ENCODE measurements around the gene KAT2A. TPM values are rescaled to one million over a fixed set of nuclear protein-coding genes. Genes with fewer than 3 reads are reported as not detected.

The KAT2A gene
- total RNA-seq, 1 donor from 2014 or later = 22.6 TPM

GRCh38 chr17:42138749-42139492, 17.8 kb upstream of the KAT2A start:
- ATAC-seq (ENCODE audit: poor library complexity) (peak; percentile 6), DNase-seq (no peak)
- intact Hi-C loops (cut with DNase I) = no loop called here

GRCh38 chr17:42136654-42137051, 15.5 kb upstream of the KAT2A start:
- ATAC-seq (ENCODE audit: poor library complexity) = no peak
- no peak for DNase-seq
- intact Hi-C loops (cut with DNase I) = no loop called here

GRCh38 chr17:42135664-42136653, 14.8 kb upstream of the KAT2A start:
- ATAC-seq (ENCODE audit: poor library complexity) (peak; percentile 83), DNase-seq (peak; percentile 80)
- intact Hi-C loops (cut with DNase I) = no loop called here

- intact Hi-C loops (cut with DNase I) = no loop called here
- ATAC-seq (ENCODE audit: poor library complexity) = no peak
- DNase-seq = no peak
These were observed 14.0 kb upstream of the KAT2A start for GRCh38 chr17:42135151-42135550.

GRCh38 chr17:42133461-42134041, 12.4 kb upstream of the KAT2A start:
- ATAC-seq (ENCODE audit: poor library complexity) = no peak
- no peak for DNase-seq
- intact Hi-C loops (cut with DNase I) = no loop called here

GRCh38 chr17:42132941-42133340, 11.8 kb upstream of the KAT2A start:
- intact Hi-C loops (cut with DNase I) = no loop called here
- DNase-seq (peak; percentile 67), ATAC-seq (ENCODE audit: poor library complexity) (peak; percentile 54)

GRCh38 chr17:42131981-42132432, 10.8 kb upstream of the KAT2A start:
- intact Hi-C loops (cut with DNase I) = no loop called here
- ATAC-seq (ENCODE audit: poor library complexity) = no peak
- DNase-seq = no peak

- intact Hi-C loops (cut with DNase I) = no loop called here
- DNase-seq (no peak), ATAC-seq (ENCODE audit: poor library complexity) (no peak)
These were observed 10.1 kb upstream of the KAT2A start for GRCh38 chr17:42131232-42131631.

- ATAC-seq (ENCODE audit: poor library complexity) = no peak
- DNase-seq = no peak
- intact Hi-C loops (cut with DNase I) = no loop called here
These were observed 9.3 kb upstream of the KAT2A start for GRCh38 chr17:42130310-42130936.

- peak; percentile 48 for ATAC-seq (ENCODE audit: poor library complexity)
- intact Hi-C loops (cut with DNase I) = no loop called here
- peak; percentile 72 for DNase-seq
These were observed 8.1 kb upstream of the KAT2A start for GRCh38 chr17:42129109-42129837.

GRCh38 chr17:42127414-42127813, 6.2 kb upstream of the KAT2A start:
- no peak for ATAC-seq (ENCODE audit: poor library complexity)
- intact Hi-C loops (cut with DNase I) = no loop called here
- no peak for DNase-seq

- intact Hi-C loops (cut with DNase I) = no loop called here
- DNase-seq (no peak), ATAC-seq (ENCODE audit: poor library complexity) (no peak)
These were observed 5.7 kb upstream of the KAT2A start for GRCh38 chr17:42126836-42127235.

GRCh38 chr17:42125565-42125964, 4.4 kb upstream of the KAT2A start:
- ATAC-seq (ENCODE audit: poor library complexity) (no peak), DNase-seq (no peak)
- intact Hi-C loops (cut with DNase I) = no loop called here

- intact Hi-C loops (cut with DNase I) = no loop called here
- ATAC-seq (ENCODE audit: poor library complexity) = no peak
These were observed 3.1 kb upstream of the KAT2A start for GRCh38 chr17:42124256-42124655.

GRCh38 chr17:42122371-42123303, 1.5 kb upstream of the KAT2A start, which contains the start of gene HSPB9:
HSPB9 (plus strand) TSS chr17:42122804; CDS start chr17:42122851, 47 bp downstream.
- DNase-seq (peak; percentile 79), ATAC-seq (ENCODE audit: poor library complexity) (peak; percentile 53)

More at GRCh38 chr17:42124256-42124655, 3.1 kb upstream of the KAT2A start:
- DNase-seq = no peak

GRCh38 chr17:42120161-42120769, 902 bp downstream of the KAT2A start:
- intact Hi-C loops (cut with DNase I) = no loop called here
- DNase-seq = no peak
- ATAC-seq (ENCODE audit: poor library complexity) = no peak

More at GRCh38 chr17:42122371-42123303, 1.5 kb upstream of the KAT2A start, which contains the start of gene HSPB9:
- intact Hi-C loops (cut with DNase I) = no loop called here
